Psoas muscle (tissue), 8 donors: ENCODE measurements around the gene SGSH. TPM values are rescaled to one million over a fixed set of nuclear protein-coding genes. Genes with fewer than 3 reads are reported as not detected.

Experiments
- ATAC-seq, 4 donors: fragments of 200-7000 bp; cut with Tn5 transposase; one replicate each; pipeline ENCODE4 v1.9.1; 2020; ENCODE audit warnings: moderate library complexity in 3 of 4, mild to moderate bottlenecking in 2 of 4
- DNase-seq, 2 donors: peaks; one replicate each; pipeline ENCODE4 v3.0.0-alpha.2; 2020
- H3K27ac ChIP-seq: fragments of 200-600 bp; one replicate; pipeline ENCODE4 v1.8.0; 2022
- H3K27me3 ChIP-seq, 3 donors: fragments of 200-600 bp in 1 of 3; one replicate each; pipeline versions ENCODE4 v1.6.1 to v1.8.0; 2013 to 2022; ENCODE audit warnings: low read length in 2 of 3, mild to moderate bottlenecking in 2 of 3, moderate library complexity in 1 of 3; ENCODE audit not compliant: insufficient read depth in 3 of 3
- H3K36me3 ChIP-seq, 2 donors: fragments of 200-600 bp in 1 of 2; one replicate each; pipeline versions ENCODE4 v1.6.1 to v1.8.0; 2013 to 2022; ENCODE audit warnings: low read depth in 1 of 2, mild to moderate bottlenecking in 1 of 2, moderate library complexity in 1 of 2; ENCODE audit not compliant: insufficient read depth in 1 of 2
- H3K4me1 ChIP-seq: fragments of 200-600 bp; one replicate; pipeline ENCODE4 v1.8.0; 2022
- H3K4me3 ChIP-seq: fragments of 200-600 bp; one replicate; pipeline ENCODE4 v1.8.0; 2022; ENCODE audit warnings: mild to moderate bottlenecking
- H3K9me3 ChIP-seq: fragments of 200-600 bp; one replicate; pipeline ENCODE4 v1.8.0; 2022
- CTCF ChIP-seq: fragments of 200-600 bp; IDR thresholded peaks from one replicate; pipeline ENCODE4 v1.8.0; 2022; ENCODE audit warnings: antibody characterized with exemption
- WGBS, 3 donors: extraction: QIAGEN DNeasy Blood & Tissue Kit; methylation state at CpG; one replicate each; pipeline versions ENCODE4 v1.1.6 to v1.1.7; 2013; 5-methylcytosine and 5-hydroxymethylcytosine counted together
- intact Hi-C, 2 donors: fragments of 100-400 bp; cut with DNase I; formaldehyde crosslinking; loops; one replicate each; pipeline versions ENCODE4 v1.11.0 to v1.14.2; 2022
- polyA plus RNA-seq, 3 donors: library from polyadenylated mRNA; stranded (reverse); fragments of 200-250 nt; gene quantifications; one replicate each; pipeline ENCODE4 v1.2.3, GENCODE V29; 2013
- total RNA-seq, 4 donors: library from RNA; stranded (reverse); fragmentation: NEBNext Ultra II Directional in 2 of 4; extraction: Animal tissue kit (Norgen Biotek cat#: 25700) in 2 of 4; gene quantifications; one replicate each; pipeline versions ENCODE4 v1.2.1 to v1.2.4, GENCODE V29; 2021 to 2023
- donor health status: healthy with polysubstance abuse.
- donor health status: DM: no; HTN: no; CAD: no; lungs with moderate emphysema.
- donor health status: Bipolar disorder and iron deficiency.
- donor health status: healthy.
- donor health status: DM: yes; HTN: yes; CAD: no.
- donor health status: DM: no; HTN: no; CAD: no.
- donor health status: DM: no; HTN: no; CAD: no.
- donor health status: DM: yes; HTN: yes; CAD: no.

The SGSH gene
- total and polyA plus RNA-seq, 7 donors: 4.7 to 16.6 (median 5.6) TPM

DNA sequence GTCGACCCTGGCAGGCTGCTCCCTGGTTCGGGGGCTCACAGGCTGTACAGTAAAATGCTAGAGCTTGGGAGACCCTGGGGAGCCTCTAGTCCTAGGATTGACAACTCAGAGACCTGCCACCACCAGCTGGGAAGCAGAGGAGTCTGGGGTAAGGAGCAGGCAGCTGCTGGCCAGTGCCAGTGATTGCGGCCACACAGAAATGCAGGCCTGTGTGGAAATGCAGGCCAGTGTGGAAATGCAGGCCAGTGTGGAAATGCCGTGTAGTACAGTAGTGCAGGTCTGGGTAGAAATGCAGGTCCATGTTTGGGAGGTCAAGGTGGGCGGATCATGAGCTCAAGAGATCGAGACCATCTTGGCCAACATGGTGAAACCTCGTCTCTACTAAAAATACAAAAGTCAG, 23.5 kb downstream of the SGSH start:
- H3K4me1 ChIP-seq: peaks cover 5% of the 10 kb centered on the region
- no peak overlapping the region for H3K27ac ChIP-seq
- 80 to 82% (median 80%) methylated on average over 7 of the region's 7 CpGs for WGBS, 3 donors
- TF ChIP-seq CTCF: no peak
- DNase-seq (no peak), ATAC-seq (no peak)
- no peak overlapping the region for H3K4me3 ChIP-seq
- H3K36me3 ChIP-seq: no peaks in the 10 kb centered on the region
- H3K9me3 ChIP-seq: no peaks in the 10 kb centered on the region
- intact Hi-C loops: loop anchor here in 1 of 2 donors (5.0 to 10.0 kb wide), 2 partner anchors 56 to 168 kb away; no protein-coding TSS in a partner anchor
- H3K27me3 ChIP-seq: peaks cover 0 to 8% (median 0%) of the 10 kb centered on the region in 3 donors

- H3K4me3 ChIP-seq: no peak overlapping the region
- 59 to 67% (median 62%) methylated on average over 27 of the region's 27 CpGs for WGBS, 3 donors
- no peaks in the 10 kb centered on the region for H3K9me3 ChIP-seq
- no peak overlapping the region for H3K27ac ChIP-seq
- no peaks in the 10 kb centered on the region for H3K36me3 ChIP-seq
- peaks cover 5% of the 10 kb centered on the region for H3K4me1 ChIP-seq
- intact Hi-C loops: loop anchor here in 1 of 2 donors (5.0 to 10.0 kb wide), 2 partner anchors 56 to 169 kb away; no protein-coding TSS in a partner anchor
- ATAC-seq: peak in 1 of 4 donors; percentile 55
- peaks cover 0 to 9% (median 2%) of the 10 kb centered on the region in 3 donors for H3K27me3 ChIP-seq
- peak in 1 of 2 donors; percentile 39 for DNase-seq
- TF ChIP-seq CTCF: peak; percentile 92
These were observed 24.2 kb downstream of the SGSH start for GRCh38 chr17:80195671-80196529.

DNA sequence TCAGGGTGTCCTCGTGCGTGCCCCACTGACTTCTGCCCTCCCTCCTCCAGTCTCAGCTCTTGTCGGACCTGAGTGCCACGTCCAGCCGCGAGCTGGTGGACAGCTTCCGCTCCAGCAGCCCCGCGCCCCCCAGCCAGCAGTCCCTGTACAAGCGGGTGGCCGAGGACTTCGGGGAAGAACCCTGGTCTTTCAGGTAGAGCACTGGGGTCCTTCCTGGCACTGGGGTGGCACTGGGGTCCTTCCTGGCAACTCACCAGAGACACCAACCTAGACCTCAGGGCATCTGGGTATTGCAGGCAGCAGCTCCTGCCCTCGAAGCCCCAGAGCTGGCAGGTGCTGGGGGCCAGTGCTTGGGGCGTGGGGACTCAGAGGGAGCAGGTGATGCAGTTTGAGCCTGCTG, 25.0 kb downstream of the SGSH start:
- DNase-seq (no peak), ATAC-seq (no peak)
- no peak overlapping the region for H3K27ac ChIP-seq
- no peak for TF ChIP-seq CTCF
- H3K27me3 ChIP-seq: peaks cover 0 to 9% (median 2%) of the 10 kb centered on the region in 3 donors
- no peak overlapping the region for H3K4me3 ChIP-seq
- no peaks in the 10 kb centered on the region for H3K9me3 ChIP-seq
- intact Hi-C loops: loop anchor here in 1 of 2 donors (5.0 to 10.0 kb wide), 2 partner anchors 57 to 170 kb away; no protein-coding TSS in a partner anchor
- no peaks in the 10 kb centered on the region for H3K36me3 ChIP-seq
- peaks cover 5% of the 10 kb centered on the region for H3K4me1 ChIP-seq
- WGBS, 3 donors: 80 to 83% (median 81%) methylated on average over 11 to 14 of the region's 14 CpGs

DNA sequence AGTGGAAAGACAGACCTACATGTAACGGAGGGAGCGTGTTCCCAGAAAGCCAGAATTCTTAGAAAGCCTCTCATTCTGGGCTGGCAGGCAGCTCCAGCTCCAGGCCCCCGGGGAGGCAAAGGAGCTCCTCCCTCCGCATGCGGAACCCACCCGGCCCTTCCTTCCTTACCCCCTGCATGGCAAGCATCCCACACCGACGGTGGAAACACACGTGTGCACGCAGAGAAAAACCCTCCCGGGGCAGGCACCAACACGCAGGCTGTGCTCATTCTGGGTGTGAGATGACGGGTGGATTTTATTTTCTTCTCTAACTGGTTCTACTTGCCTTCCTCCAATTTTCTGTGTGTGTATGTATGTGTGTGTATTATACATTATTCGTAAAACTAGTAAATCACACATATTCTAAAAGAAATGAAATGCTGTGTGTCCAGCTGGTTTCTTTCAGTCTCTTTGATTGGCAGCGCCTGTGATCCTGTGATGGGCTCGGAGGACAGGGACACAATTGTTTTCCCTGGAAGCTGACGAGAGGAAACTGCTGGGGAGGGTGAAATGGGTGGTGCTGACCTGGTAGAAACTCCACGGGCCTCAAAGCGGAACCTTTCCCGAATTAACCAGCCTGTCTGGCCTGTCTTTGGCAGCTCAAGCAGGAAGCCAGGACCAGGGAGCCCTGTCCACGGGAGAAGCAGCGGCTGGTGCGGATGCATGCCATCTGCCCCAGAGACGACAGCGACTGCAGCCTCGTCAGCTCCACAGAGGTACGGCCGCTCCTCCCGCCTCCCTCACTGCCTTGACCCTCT, 28.1 kb downstream of the SGSH start:
- intact Hi-C loops: loop anchor here in 1 of 2 donors (10.0 kb wide), 1 partner anchor 173 kb away; no protein-coding TSS in a partner anchor
- H3K36me3 ChIP-seq: no peaks in the 10 kb centered on the region
- peak in 3 of 4 donors; percentile 12 to 24 (median 23) for ATAC-seq
- no peak overlapping the region for H3K4me3 ChIP-seq
- no peak for DNase-seq
- H3K4me1 ChIP-seq: peaks cover 3% of the 10 kb centered on the region
- H3K27ac ChIP-seq: no peak overlapping the region
- H3K9me3 ChIP-seq: no peaks in the 10 kb centered on the region
- no peak for TF ChIP-seq CTCF
- WGBS, 3 donors: 14 to 26% (median 21%) methylated on average over 29 of the region's 29 CpGs
- peaks cover 0 to 19% (median 2%) of the 10 kb centered on the region in 3 donors for H3K27me3 ChIP-seq
